Measurements from ENCODE around the gene BRINP2.

Gene BRINP2

GRCh38 chr1:177170756-177171535 lies at the start of gene BRINP2:
Gene BRINP2, plus strand, starts transcription at chr1:177170958. Its CDS starts 58,919 bp downstream, at chr1:177229877.
- FAIRE-seq: no peak

GRCh38 chr1:177122461-177123251 lies 48.1 kb upstream of the BRINP2 start:
- FAIRE-seq: no peak

GRCh38 chr1:177124577-177125278 lies 46.0 kb upstream of the BRINP2 start:
- no peak for FAIRE-seq

- FAIRE-seq: no peak
These were observed 44.5 kb upstream of the BRINP2 start for GRCh38 chr1:177126267-177126666.

- no peak for FAIRE-seq
These were observed 42.0 kb upstream of the BRINP2 start for GRCh38 chr1:177128665-177129281.

GRCh38 chr1:177130451-177130945 lies 40.3 kb upstream of the BRINP2 start:
- FAIRE-seq: no peak

GRCh38 chr1:177131723-177132122 lies 39.0 kb upstream of the BRINP2 start:
- no peak for FAIRE-seq

- FAIRE-seq: no peak
These were observed 38.6 kb upstream of the BRINP2 start for GRCh38 chr1:177132141-177132540.

- no peak for FAIRE-seq
These were observed 36.7 kb upstream of the BRINP2 start for GRCh38 chr1:177133977-177134538.

GRCh38 chr1:177135250-177135649 lies 35.5 kb upstream of the BRINP2 start:
- no peak for FAIRE-seq

- no peak for FAIRE-seq
These were observed 32.9 kb upstream of the BRINP2 start for GRCh38 chr1:177137814-177138213.

- FAIRE-seq: no peak
These were observed 32.4 kb upstream of the BRINP2 start for GRCh38 chr1:177138347-177138746.

- FAIRE-seq: no peak
These were observed 28.7 kb upstream of the BRINP2 start for GRCh38 chr1:177142010-177142409.

GRCh38 chr1:177142791-177143271 lies 27.9 kb upstream of the BRINP2 start:
- no peak for FAIRE-seq

- no peak for FAIRE-seq
These were observed 25.4 kb upstream of the BRINP2 start for GRCh38 chr1:177145106-177146070.

GRCh38 chr1:177146499-177146898 lies 24.3 kb upstream of the BRINP2 start:
- FAIRE-seq: no peak

- FAIRE-seq: no peak
These were observed 8.5 kb upstream of the BRINP2 start for GRCh38 chr1:177162243-177162642.

GRCh38 chr1:177163844-177164379 lies 6.8 kb upstream of the BRINP2 start:
- FAIRE-seq: no peak

- FAIRE-seq: no peak
These were observed 6.2 kb upstream of the BRINP2 start, which contains the start of gene ASTN1 for GRCh38 chr1:177164380-177165068. Gene ASTN1, minus strand, starts transcription at chr1:177164712. Its CDS starts 36 bp downstream, at chr1:177164676.

GRCh38 chr1:177165069-177165439 lies 5.7 kb upstream of the BRINP2 start:
- FAIRE-seq: no peak

All from colon (tissue), 2 donors.